Neural progenitor cell (in vitro differentiated cells): ENCODE measurements around the gene SEMA6A.

Experiments used
- EZH2 ChIP-seq: fragments of 200-600 bp; sonication (generic); IDR thresholded peaks from 2 replicates; pipeline ENCODE4 v1.6.1; 2017; ENCODE audit warnings: antibody characterized with exemption, mild to moderate bottlenecking, moderate library complexity
- TF ChIP-seq, protein P1 (sequence below): fragments of 200-600 bp; sonication (generic); IDR thresholded peaks from 2 replicates; pipeline ENCODE4 v1.5.1; 2017; ENCODE audit warnings: antibody characterized with exemption, mild to moderate bottlenecking

DNA sequence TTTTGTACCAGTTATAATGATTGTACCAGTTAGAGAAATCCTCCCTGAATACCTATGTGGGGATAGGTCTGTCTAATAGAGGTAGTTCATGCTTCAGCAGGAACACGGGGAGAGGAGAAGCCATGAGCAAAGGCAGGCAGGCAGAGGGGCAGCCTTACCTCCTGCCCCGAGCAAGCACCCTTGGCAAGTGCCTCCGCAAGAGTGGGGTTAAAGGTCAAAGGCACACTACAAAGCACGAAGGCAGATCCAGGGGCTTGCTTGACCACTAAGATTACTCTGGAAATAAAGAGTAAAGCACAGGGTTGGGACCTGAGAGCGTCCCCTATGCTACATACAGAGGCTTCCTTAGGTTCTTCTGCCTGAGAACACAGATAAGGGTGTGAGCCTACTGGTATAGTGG is 100.9 kb downstream of the SEMA6A start:
- no peak for TF ChIP-seq EZH2
- TF ChIP-seq, protein P1, sequence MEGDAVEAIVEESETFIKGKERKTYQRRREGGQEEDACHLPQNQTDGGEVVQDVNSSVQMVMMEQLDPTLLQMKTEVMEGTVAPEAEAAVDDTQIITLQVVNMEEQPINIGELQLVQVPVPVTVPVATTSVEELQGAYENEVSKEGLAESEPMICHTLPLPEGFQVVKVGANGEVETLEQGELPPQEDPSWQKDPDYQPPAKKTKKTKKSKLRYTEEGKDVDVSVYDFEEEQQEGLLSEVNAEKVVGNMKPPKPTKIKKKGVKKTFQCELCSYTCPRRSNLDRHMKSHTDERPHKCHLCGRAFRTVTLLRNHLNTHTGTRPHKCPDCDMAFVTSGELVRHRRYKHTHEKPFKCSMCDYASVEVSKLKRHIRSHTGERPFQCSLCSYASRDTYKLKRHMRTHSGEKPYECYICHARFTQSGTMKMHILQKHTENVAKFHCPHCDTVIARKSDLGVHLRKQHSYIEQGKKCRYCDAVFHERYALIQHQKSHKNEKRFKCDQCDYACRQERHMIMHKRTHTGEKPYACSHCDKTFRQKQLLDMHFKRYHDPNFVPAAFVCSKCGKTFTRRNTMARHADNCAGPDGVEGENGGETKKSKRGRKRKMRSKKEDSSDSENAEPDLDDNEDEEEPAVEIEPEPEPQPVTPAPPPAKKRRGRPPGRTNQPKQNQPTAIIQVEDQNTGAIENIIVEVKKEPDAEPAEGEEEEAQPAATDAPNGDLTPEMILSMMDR: no peak
